Measurements from ENCODE around the gene EHD3. TPM values are rescaled to one million over a fixed set of nuclear protein-coding genes. Genes with fewer than 3 reads are reported as not detected.

EHD3 gene
- total and polyA plus RNA-seq, 2 of the 8 experiments (the other 6 are each of a cell fraction or from before 2014, with no cell fraction given): 9.3 to 12.0 TPM

GRCh38 chr2:31238906-31239592 lies 5.1 kb downstream of the EHD3 start:
- Histone ChIP-seq H3K79me1 (ENCODE audit: low read depth, low read length) (no peaks in the 10 kb centered on the region; the same call in 1 of the 2 replicates), H2BK120ac (replicated peaks; ENCODE audit: low read depth, low read length) (no peak overlapping the region), H2BK5ac (ENCODE audit: low read depth, low read length) (no peak overlapping the region), H3K23me2 (ENCODE audit: low read depth, low read length) (peaks cover 5% of the 10 kb centered on the region; the same call in 1 of the 2 replicates), H3K4ac (replicated peaks; ENCODE audit: insufficient read length, low read depth, low read length) (no peak overlapping the region), H3K4me1 (replicated peaks in 1 of 4; ENCODE audit: control insufficient read depth in 3 of 4, insufficient read depth in 4 of 4, low read length in 3 of 4) (peaks cover 0 to 6% (median 4%) of the 10 kb centered on the region in 4 experiments; a peak in 4 of 7 replicates), H4K5ac (ENCODE audit: insufficient read length, low read depth, low read length) (no peak overlapping the region), H3K36me3 (ENCODE audit: control insufficient read depth in 2 of 4, insufficient read depth in 4 of 4, low read length in 3 of 4) (no peaks in the 10 kb centered on the region), H2BK20ac (ENCODE audit: low read length) (no peak overlapping the region), H2AFZ (ENCODE audit: low read length) (no peak overlapping the region), H4K91ac (replicated peaks; ENCODE audit: insufficient read length, low read length) (no peak overlapping the region), H3K14ac (ENCODE audit: insufficient read length) (no peak overlapping the region), H3K9me3 (ENCODE audit: insufficient read depth in 2 of 2, low read depth in 1 of 2, low read length in 1 of 2) (no peaks in the 10 kb centered on the region), H3K79me2 (ENCODE audit: control insufficient read depth in 1 of 2, insufficient read depth in 2 of 2, low read length in 2 of 2) (no peaks in the 10 kb centered on the region), H3K9ac (replicated peaks in 1 of 4; ENCODE audit: extremely low read depth in 1 of 4, low read depth in 3 of 4, low read length in 3 of 4) (no peak overlapping the region), H2BK12ac (ENCODE audit: low read depth, low read length) (no peak overlapping the region), H3K4me2 (ENCODE audit: insufficient read depth in 1 of 2, low read depth in 2 of 2, low read length in 2 of 2) (no peak overlapping the region), H3K23ac (ENCODE audit: insufficient read length) (no peak overlapping the region), H4K20me1 (replicated peaks in 1 of 2; ENCODE audit: control insufficient read depth in 1 of 2, insufficient read depth in 2 of 2, low read length in 2 of 2) (peaks cover 0 to 1% of the 10 kb centered on the region in 2 experiments), H3K56ac (replicated peaks; ENCODE audit: insufficient read length, low read depth, low read length) (no peak overlapping the region), H3K27ac (ENCODE audit: low read depth, low read length) (no peak overlapping the region), H3K27me3 (replicated peaks in 1 of 4; ENCODE audit: control insufficient read depth in 3 of 4, extremely low read depth in 1 of 4, insufficient read depth in 3 of 4, low read length in 3 of 4) (peaks cover 0 to 8% (median 5%) of the 10 kb centered on the region in 4 experiments; a peak in 4 of 7 replicates), H3K18ac (ENCODE audit: extremely low read depth, low read length) (no peak overlapping the region), H3K4me3 (ENCODE audit: extremely low read depth in 1 of 4, insufficient read depth in 2 of 4, low read depth in 3 of 4, low read length in 4 of 4) (no peak overlapping the region), H2BK15ac (ENCODE audit: low read length) (no peak overlapping the region), H4K8ac (ENCODE audit: extremely low read depth, insufficient read depth, low read length) (no peak overlapping the region), H2AK5ac (ENCODE audit: low read depth, low read length) (no peak overlapping the region)
- ChIA-PET POLR2A (ENCODE audit: partially characterized antibody) (interaction anchor here (1.2 kb wide), 1 partner anchor 12 kb away, joined by 3 read pairs; no protein-coding TSS in a partner anchor), CTCF (ENCODE audit: partially characterized antibody) (interaction anchor here (0.9 to 1.3 kb wide), 2 partner anchors 10 to 54 kb away, joined by 3 read pairs; no protein-coding TSS in a partner anchor)
- 91% methylated on average over 13 of the region's 13 CpGs; no CpG with 5 or more reads in 1 of the 2 experiments for WGBS, 2 experiments (ENCODE audit: extremely low coverage in 1 of 2, insufficient coverage in 1 of 2, insufficient read length in 1 of 2, insufficient replicate concordance in 2 of 2, low coverage in 1 of 2, low lambda C conversion rate in 2 of 2, missing lambda C conversion rate in 1 of 2)
- FAIRE-seq (no peak), DNase-seq (ENCODE audit: low read depth in 1 of 2, low spot score in 2 of 2) (no peak)
- TF ChIP-seq ZNF274 (IDR thresholded peaks at IDR 0.05; ENCODE audit: borderline replicate concordance, extremely low read depth, low read length): no peak

Measured in H1 (cell line).